Right ventricle myocardium superior (tissue), 1 donor: Measurements from ENCODE around the gene LCE3B. TPM values are rescaled to one million over a fixed set of nuclear protein-coding genes. Genes with fewer than 3 reads are reported as not detected.

Experiments
- ATAC-seq: fragments of 200-7000 bp; cut with Tn5 transposase; one replicate; pipeline ENCODE4 v1.9.1; 2020; ENCODE audit warnings: mild to moderate bottlenecking; ENCODE audit not compliant: poor library complexity
- DNase-seq: peaks from one replicate; pipeline ENCODE4 v3.0.0-alpha.2; 2020
- intact Hi-C: fragments of 100-400 bp; cut with DNase I; formaldehyde crosslinking; loops from one replicate; pipeline ENCODE4 v1.11.2; 2022
- total RNA-seq: library from RNA; stranded (reverse); fragmentation: NEBNext Ultra II Directional; extraction: Animal tissue kit (Norgen Biotek cat#: 25700); gene quantifications from one replicate; pipeline ENCODE4 v1.2.1, GENCODE V29; 2021
- donor health status: DM: no; HTN: yes; CAD: no; lungs with severe emphysema.

Gene LCE3B
- total RNA-seq, 1 donor from 2014 or later = not detected

GRCh38 chr1:152654110-152654509, 40.5 kb downstream of the LCE3B start:
- intact Hi-C loops = no loop called here
- ATAC-seq (no peak), DNase-seq (no peak)

- DNase-seq (no peak), ATAC-seq (no peak)
- intact Hi-C loops = no loop called here
Observed at GRCh38 chr1:152656459-152656858, 42.8 kb downstream of the LCE3B start.

GRCh38 chr1:152657677-152658076, 44.1 kb downstream of the LCE3B start:
- no peak for DNase-seq
- ATAC-seq = no peak
- intact Hi-C loops = no loop called here

- no peak for DNase-seq
- intact Hi-C loops = no loop called here
- no peak for ATAC-seq
Observed at GRCh38 chr1:152658649-152659048, 45.0 kb downstream of the LCE3B start.

GRCh38 chr1:152663098-152663497, 49.5 kb downstream of the LCE3B start, which contains the start of gene LCE2D:
TSS of gene LCE2D (plus strand) at chr1:152663380. CDS start at chr1:152664106, 726 bp downstream.
- DNase-seq (no peak), ATAC-seq (no peak)
- intact Hi-C loops = no loop called here

Other genes starting within 250 kb of the LCE3B start
- gene CRNN, start 199.5 kb upstream of the LCE3B start, total RNA-seq = not detected
- gene LCE5A, start 103.0 kb upstream of the LCE3B start, total RNA-seq = not detected
- not detected for gene CRCT1, start 99.3 kb upstream of the LCE3B start, total RNA-seq
- gene LCE3E, start 47.0 kb upstream of the LCE3B start, total RNA-seq = not detected
- gene LCE3D, start 33.3 kb upstream of the LCE3B start, total RNA-seq = not detected
- gene LCE3C, start 13.6 kb upstream of the LCE3B start, total RNA-seq = not detected
- gene LCE3A, start 9.3 kb downstream of the LCE3B start, total RNA-seq = not detected
- gene LCE2D, start 49.6 kb downstream of the LCE3B start, total RNA-seq = not detected
- not detected for gene LCE2C, start 61.5 kb downstream of the LCE3B start, total RNA-seq
- gene LCE2B, start 72.3 kb downstream of the LCE3B start, total RNA-seq = not detected
- not detected for gene LCE2A, start 84.5 kb downstream of the LCE3B start, total RNA-seq
- gene LCE4A, start 94.3 kb downstream of the LCE3B start, total RNA-seq = not detected
- not detected for gene KPRP, start 144.2 kb downstream of the LCE3B start, total RNA-seq
- gene LCE1F, start 161.3 kb downstream of the LCE3B start, total RNA-seq = not detected
- not detected for gene LCE1E, start 172.4 kb downstream of the LCE3B start, total RNA-seq
- gene LCE1D, start 182.9 kb downstream of the LCE3B start, total RNA-seq = not detected
- gene LCE1C, start 192.8 kb downstream of the LCE3B start, total RNA-seq = not detected
- gene LCE1B, start 198.2 kb downstream of the LCE3B start, total RNA-seq = not detected
- gene LCE1A, start 213.7 kb downstream of the LCE3B start, total RNA-seq = not detected
- not detected for gene LCE6A, start 229.0 kb downstream of the LCE3B start, total RNA-seq
- gene LCE7A, start 246.2 kb downstream of the LCE3B start, total RNA-seq = not detected